Femur (tissue), 1 donor: ENCODE data around the gene BRDT.

Experiments
- DNase-seq: peaks from one replicate; pipeline ENCODE4 v3.0.0-alpha.2; 2017

The BRDT gene

DNA sequence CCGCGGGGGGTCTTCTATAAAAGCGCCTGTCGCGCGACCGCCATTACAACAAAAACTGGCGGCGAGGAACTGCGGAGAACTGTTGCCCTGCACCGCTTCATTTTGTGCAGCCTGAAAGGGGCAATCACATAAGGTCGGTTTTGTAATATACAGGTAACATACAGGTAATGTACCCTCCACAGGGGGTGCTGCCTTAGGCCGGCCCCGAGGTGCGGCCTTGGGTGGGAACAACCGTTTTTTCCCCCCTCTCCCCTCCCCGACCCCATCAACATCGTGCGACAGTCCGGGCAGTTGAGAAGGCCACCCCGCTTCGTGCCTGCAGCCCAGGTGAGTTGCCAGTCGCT lies at the start of gene BRDT:
BRDT (plus strand) TSS at position 46 of the 344 bp plus-strand sequence. CDS start 13,354 bp downstream, outside the sequence.
- DNase-seq: no peak

GRCh38 chr1:91900562-91900961 lies 48.6 kb upstream of the BRDT start:
- no peak for DNase-seq

DNA sequence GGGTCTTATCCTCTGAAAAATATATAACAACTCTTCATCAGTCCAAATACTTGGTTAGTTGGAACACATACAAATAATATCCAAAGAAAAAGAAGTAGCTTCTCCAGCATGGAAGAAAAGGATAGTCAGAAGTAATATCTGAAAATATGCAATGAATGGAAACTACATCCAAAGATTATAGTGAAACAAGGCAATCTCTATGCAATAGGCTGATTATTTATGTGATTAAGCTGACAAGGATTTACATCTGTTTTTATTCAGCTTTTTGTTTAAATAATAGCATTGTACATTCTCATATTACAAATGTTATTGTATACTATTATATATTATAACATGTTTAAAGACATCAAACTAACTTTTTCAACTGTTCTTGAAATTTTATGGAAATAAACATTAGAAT lies 48.0 kb upstream of the BRDT start:
- DNase-seq: no peak

DNA sequence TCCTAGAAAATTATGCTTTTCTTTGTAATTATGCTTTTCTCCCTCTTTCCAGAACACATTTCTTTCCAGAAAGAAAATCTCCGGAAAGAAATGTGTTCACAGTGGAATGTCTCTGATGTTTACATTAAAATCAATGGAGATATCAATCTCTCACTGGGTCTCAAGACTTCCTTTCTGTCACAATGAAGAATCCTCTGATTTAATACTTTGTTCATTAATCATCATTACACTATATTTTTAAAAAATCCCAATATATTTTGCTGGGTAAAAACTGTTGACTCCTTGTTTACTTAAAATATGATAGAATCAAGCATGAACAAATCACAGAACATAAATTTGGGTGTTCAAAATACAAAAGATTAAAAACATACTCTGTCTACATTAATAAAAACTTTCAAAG lies 36.9 kb upstream of the BRDT start:
- no peak for DNase-seq

- DNase-seq: no peak
Observed at GRCh38 chr1:91913018-91913417, 36.2 kb upstream of the BRDT start.

DNA sequence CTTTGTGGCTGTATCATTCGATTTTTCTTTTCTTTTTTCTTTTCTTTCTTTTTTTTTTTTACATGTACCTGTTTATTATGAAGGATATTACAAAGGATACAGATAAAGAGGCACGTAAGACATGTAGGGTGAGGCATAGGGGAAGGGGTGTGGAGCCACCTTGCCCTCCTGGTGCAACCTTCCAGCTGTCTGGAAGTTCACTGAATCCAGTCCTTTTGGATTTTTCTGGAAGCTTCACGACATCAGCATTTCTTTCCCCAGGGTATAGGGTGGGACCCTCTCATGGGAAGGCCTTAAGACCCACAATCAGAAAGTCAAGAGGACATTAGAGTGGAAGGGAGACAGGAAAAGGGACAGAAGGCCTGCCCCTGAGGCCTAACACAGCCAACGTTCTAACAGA lies 33.2 kb upstream of the BRDT start:
- DNase-seq: no peak

DNA sequence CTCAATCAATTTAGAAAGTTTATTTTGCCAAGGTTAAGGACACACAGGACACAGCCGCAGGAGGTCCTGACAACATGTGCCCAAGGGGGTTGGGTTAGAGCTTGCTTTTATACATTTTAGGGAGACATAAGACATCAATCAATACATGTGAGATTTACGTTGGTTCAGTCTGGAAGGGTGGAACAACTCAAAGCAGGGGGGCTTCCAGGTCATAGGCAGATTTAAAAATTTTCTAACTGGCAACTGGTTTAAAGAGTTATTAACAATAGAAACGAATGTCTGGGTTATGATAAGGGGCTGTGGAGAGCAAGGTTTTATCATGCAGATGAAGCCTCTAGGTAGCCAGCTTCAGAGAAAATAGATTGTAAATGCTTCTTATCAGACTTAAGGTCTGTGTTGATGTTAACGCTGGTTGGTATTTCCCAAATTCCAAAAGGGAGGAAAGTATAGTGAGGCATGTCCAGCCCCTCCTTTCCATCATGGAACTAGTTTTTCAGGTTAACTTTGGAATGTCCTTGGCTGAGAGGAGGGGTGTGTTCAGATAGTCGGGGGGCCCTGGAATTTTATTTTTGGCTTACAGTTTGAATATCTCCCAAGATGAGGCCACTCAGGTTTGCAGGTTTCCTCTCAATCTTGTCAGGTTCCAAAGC lies 32.3 kb upstream of the BRDT start:
- no peak for DNase-seq

DNA sequence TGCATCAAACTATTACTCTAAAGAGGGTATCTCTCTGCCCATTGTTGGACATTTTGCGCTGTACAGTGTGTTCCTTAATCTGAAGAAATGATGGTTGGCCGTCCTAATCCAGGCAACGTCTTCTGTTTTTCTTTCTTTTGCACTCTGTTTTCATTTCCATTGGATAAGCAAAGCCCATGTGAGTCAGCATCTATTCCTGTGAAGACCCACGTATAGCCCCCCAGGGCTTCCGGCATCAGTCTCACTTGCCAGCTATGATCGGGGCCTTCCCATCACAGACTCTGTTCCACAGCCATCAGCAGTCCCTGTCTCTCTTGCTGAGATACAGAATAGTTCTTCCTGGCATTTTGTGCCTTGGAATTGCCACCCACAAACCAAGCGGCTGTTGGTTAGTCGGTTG lies 29.2 kb upstream of the BRDT start:
- DNase-seq: no peak

- DNase-seq: peak; percentile 23
Observed at GRCh38 chr1:91924146-91924545, 25.1 kb upstream of the BRDT start.

DNA sequence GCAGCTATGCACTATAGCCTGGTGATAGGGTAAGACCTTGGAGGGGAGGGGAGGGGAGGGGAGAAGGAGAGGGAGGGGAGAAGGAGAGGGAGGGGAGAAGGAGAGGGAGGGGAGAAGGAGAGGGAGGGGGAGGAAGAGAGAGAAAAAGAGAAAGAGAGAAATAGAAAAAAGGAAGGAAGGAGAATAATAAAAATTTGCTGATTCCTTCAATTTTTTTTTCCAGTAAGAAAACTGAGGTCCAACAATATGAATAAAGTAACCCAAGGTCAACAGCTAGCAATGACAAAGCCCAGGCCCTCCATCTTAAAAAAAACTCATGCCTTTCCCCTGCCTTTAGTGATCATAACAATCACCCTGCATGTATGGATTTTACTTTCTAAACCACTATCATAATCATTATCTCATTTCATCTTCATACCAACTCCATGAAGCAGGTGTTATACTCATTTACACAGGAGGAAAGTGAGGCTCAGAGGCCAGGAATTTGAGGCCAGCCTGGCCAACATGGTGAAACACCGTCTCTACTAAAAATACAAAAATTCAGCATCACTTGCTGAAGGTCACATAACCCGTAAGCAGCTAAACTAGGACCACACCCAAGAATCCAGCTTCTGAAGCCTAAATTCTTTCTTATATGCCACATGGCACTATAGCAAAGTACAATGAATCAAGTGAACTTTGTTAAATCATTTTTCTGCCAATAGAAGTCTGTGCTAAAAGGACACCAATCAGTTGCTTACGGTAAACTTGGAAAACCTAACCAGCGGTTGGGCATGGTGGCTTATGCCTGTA lies 23.4 kb upstream of the BRDT start:
- DNase-seq: no peak

- no peak for DNase-seq
Observed at GRCh38 chr1:91928026-91928425, 21.2 kb upstream of the BRDT start.

DNA sequence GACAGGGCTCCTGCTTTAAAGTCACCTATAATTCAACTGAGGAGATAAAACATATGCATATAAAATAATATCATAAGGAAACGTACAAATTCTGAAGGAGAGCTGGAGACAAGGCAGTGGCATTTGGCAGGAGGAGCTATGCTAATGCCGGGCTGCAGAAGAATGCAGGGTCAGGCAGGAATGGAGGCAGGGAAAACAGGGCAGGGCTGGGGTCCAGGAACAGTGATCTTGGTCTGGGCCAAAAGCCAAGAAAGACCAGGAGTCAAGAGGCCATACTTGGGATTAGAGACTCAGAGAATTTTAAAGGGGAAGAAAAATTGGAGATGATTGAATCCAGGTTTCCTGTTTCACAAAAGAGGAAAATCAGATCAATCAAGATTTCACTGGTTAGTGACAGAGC lies 20.0 kb upstream of the BRDT start:
- DNase-seq: peak; percentile 23

- DNase-seq: no peak
Observed at GRCh38 chr1:91937613-91938012, 11.6 kb upstream of the BRDT start.

- no peak for DNase-seq
Observed at GRCh38 chr1:91940496-91940895, 8.7 kb upstream of the BRDT start.

DNA sequence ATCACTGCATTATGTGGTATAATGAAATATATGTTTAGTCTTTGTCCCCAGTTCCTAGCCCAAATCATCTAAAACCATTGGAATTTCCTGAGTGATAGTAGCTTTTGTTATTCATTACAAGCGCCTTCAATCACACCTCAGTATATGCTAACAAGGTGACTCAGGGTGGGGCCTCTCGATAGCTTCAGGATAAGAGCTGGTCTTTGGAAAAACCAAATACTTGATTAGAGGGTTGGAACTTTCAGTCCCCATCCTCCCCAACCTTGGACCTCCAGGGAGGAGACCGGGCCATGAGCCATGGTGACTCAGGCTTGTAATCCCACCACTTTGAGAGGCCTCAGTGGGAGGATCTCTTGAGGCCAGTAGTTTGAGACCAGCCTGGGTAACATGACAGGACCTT lies 5.1 kb upstream of the BRDT start:
- DNase-seq: no peak

DNA sequence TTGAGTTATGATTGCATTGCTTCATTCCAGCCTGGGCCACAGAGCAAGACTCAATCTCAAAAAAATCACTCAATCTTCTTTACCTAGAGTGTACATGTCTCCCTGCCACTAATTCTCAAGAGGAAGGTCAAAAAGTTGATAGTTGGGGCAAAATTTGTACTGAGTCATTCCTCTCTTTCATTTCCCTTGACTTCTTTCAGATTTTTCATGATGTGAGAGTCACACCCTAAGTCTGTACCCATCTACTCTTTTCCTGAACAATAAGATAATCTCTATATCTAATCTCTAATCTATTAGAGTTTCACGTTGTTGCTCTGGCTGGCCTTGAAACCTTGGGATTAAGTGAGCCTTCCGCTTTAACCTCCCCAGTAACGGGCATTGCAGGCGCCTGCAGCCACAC lies 1.1 kb upstream of the BRDT start:
- no peak for DNase-seq

GRCh38 chr1:91948501-91949355 lies 473 bp upstream of the BRDT start:
- DNase-seq: no peak

GRCh38 chr1:91952187-91952586 lies 3.0 kb downstream of the BRDT start:
- DNase-seq: no peak

- DNase-seq: no peak
Observed at GRCh38 chr1:91958926-91959325, 9.7 kb downstream of the BRDT start.

GRCh38 chr1:91968334-91968733 lies 19.1 kb downstream of the BRDT start:
- no peak for DNase-seq

DNA sequence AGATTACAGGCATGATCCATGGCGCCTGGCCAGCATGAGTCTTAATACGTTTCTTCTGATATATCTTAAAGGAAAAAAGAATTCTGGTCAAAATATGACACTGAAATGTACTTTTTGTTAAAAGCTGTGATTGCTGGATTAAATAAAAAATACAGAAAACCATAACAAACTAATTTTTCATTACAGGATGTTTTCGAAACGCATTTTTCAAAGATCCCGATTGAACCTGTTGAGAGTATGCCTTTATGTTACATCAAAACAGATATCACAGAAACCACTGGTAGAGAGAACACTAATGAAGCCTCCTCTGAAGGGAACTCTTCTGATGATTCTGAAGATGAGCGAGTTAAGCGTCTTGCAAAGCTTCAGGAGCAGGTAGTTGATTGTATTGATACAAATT lies 30.2 kb downstream of the BRDT start:
- DNase-seq: no peak

- no peak for DNase-seq
Observed at GRCh38 chr1:91980663-91981062, 31.5 kb downstream of the BRDT start.

GRCh38 chr1:91981996-91982609 lies 32.9 kb downstream of the BRDT start:
- no peak for DNase-seq
